K562 (cell line): ENCODE data around the gene TULP1. TPM values are rescaled to one million over a fixed set of nuclear protein-coding genes. Genes with fewer than 3 reads are reported as not detected.

Experiments used
- ATAC-seq: fragments of 200-7000 bp; cut with Tn5 transposase; 3 replicates; pipeline ENCODE4 v1.9.1; 2020; ENCODE audit warnings: moderate library complexity
- BruUV-seq: library from RNA; stranded (reverse); fragments of 400-500 nt; replicated peaks from 2 replicates; lab custom pipeline; 2021; lab: Mats Ljungman, UMichigan
- CTCF ChIA-PET: fragments of 300-600 bp; formaldehyde crosslinking; extraction: SDS; loops from one replicate; lab custom pipeline; 2021; ENCODE audit warnings: low intra/inter-chr PET ratio; lab: Yijun Ruan, JAX
- POLR2A ChIA-PET: fragments of 300-600, 350-650 bp; sonication (Branson Sonifier 250); formaldehyde crosslinking; extraction: SDS; loops from one replicate; lab custom pipeline; 2021; ENCODE audit warnings: antibody characterized with exemption, inconsistent platforms; lab: Yijun Ruan, JAX
- DNase-seq, 4 experiments: peaks; one replicate each; pipeline versions ENCODE4 v3.0.0 to v3.0.0-alpha.2; 2011 to 2018; ENCODE audit warnings: low spot score in 3 of 4, mixed read lengths in 3 of 4; ENCODE audit errors: extremely low read depth in 1 of 4
- FAIRE-seq: peaks from 2 replicates; lab custom pipeline; 2011; peaks lifted over from hg19 to GRCh38; lab: Jason Lieb, UNC
- H2AFZ ChIP-seq: 2 replicates; pipeline ENCODE4 v1.6.0; 2011; ENCODE audit warnings: low read depth, low read length, control low read depth, inconsistent platforms
- H3K27ac ChIP-seq: fragments of 200-600 bp; 3 replicates; pipeline ENCODE4 v1.8.0; 2011; ENCODE audit warnings: low read depth, mild to moderate bottlenecking, control low read depth, inconsistent platforms, low read length, moderate library complexity, mixed read lengths; ENCODE audit errors: extremely low read depth
- H3K27me3 ChIP-seq, 2 experiments: fragments of 300-600 bp in 1 of 2; 2 replicates in 1 of 2; 3 replicates in 1 of 2; pipeline versions ENCODE4 v1.6.0 to v1.8.0; 2011; ENCODE audit warnings: inconsistent platforms in 2 of 2, low read length in 2 of 2, mild to moderate bottlenecking in 1 of 2, mixed read lengths in 1 of 2, moderate library complexity in 1 of 2; ENCODE audit not compliant: control insufficient read depth in 2 of 2, insufficient read depth in 2 of 2
- H3K36me3 ChIP-seq: fragments of 300-600 bp; 3 replicates; pipeline ENCODE4 v1.8.0; 2011; ENCODE audit warnings: mild to moderate bottlenecking, low read length, inconsistent platforms; ENCODE audit not compliant: control insufficient read depth, insufficient read depth
- H3K4me1 ChIP-seq, 2 experiments: fragments of 200-600 bp in 1 of 2; replicated peaks in 1 of 2; 2 replicates in 1 of 2; 3 replicates in 1 of 2; pipeline versions ENCODE4 v1.5.1 to v1.8.0; 2011; ENCODE audit warnings: inconsistent platforms in 2 of 2, low read length in 2 of 2, mild to moderate bottlenecking in 1 of 2, mixed read lengths in 1 of 2, moderate library complexity in 1 of 2; ENCODE audit not compliant: control insufficient read depth in 2 of 2, insufficient read depth in 2 of 2
- H3K4me2 ChIP-seq: 2 replicates; pipeline ENCODE4 v1.6.1; 2011; ENCODE audit warnings: low read length, control low read depth, inconsistent platforms, mixed read lengths; ENCODE audit not compliant: insufficient read depth
- H3K4me3 ChIP-seq: fragments of 200-600 bp; sonication (generic), shearing (Covaris generic); 2 replicates; pipeline ENCODE4 v1.5.1; 2016; ENCODE audit warnings: control low read depth, inconsistent platforms
- H3K79me2 ChIP-seq: fragments of 200-600 bp; 3 replicates; pipeline ENCODE4 v1.8.0; 2011; ENCODE audit warnings: low read length, inconsistent platforms; ENCODE audit not compliant: control insufficient read depth, insufficient read depth
- H3K9ac ChIP-seq, 2 experiments: 2 replicates each; pipeline versions ENCODE4 v1.6.0 to v1.6.1; 2011; ENCODE audit warnings: low read depth in 2 of 2, low read length in 2 of 2, control low read depth in 1 of 2, inconsistent platforms in 1 of 2, mild to moderate bottlenecking in 1 of 2, mixed read lengths in 1 of 2; ENCODE audit not compliant: insufficient read depth in 1 of 2
- H3K9me1 ChIP-seq: one replicate; pipeline ENCODE4 v1.6.0; 2011; ENCODE audit warnings: inconsistent platforms, mild to moderate bottlenecking, low read length, moderate library complexity; ENCODE audit not compliant: control insufficient read depth, insufficient read depth
- H3K9me3 ChIP-seq: replicated peaks from 2 replicates; pipeline ENCODE4 v1.5.1; 2011; ENCODE audit warnings: low read depth, low read length, inconsistent platforms; ENCODE audit not compliant: control insufficient read depth, insufficient read depth
- H4K20me1 ChIP-seq: replicated peaks from 2 replicates; pipeline ENCODE4 v1.6.1; 2011; ENCODE audit warnings: low read length, inconsistent platforms, mixed read lengths; ENCODE audit not compliant: control insufficient read depth, insufficient read depth
- ADNP ChIP-seq: fragments of 200-800 bp; sonication (Bioruptor generic); IDR thresholded peaks from 2 replicates; pipeline ENCODE4 v1.6.1; 2016; ENCODE audit warnings: missing genetic modification characterization, missing compliant biosample characterization
- BCOR ChIP-seq: fragments of 450-650 bp; IDR thresholded peaks from 2 replicates; pipeline ENCODE4 v1.6.1; 2016
- BRD4 ChIP-seq: fragments of 200-600 bp; sonication (generic); IDR thresholded peaks from 2 replicates; pipeline ENCODE4 v1.6.1; 2017; ENCODE audit warnings: inconsistent platforms
- FOXA1 ChIP-seq: fragments of 450-650 bp; IDR thresholded peaks from 2 replicates; pipeline ENCODE4 v1.6.1; 2016; ENCODE audit warnings: mild to moderate bottlenecking, borderline replicate concordance
- HDAC2 ChIP-seq: fragments of 450-650 bp; IDR thresholded peaks from 2 replicates; pipeline ENCODE4 v1.6.1; 2016; ENCODE audit warnings: mild to moderate bottlenecking
- HMGXB4 ChIP-seq: sonication (generic); formaldehyde crosslinking; IDR thresholded peaks from 2 replicates; pipeline ENCODE4 v1.8.1; 2023; ENCODE audit warnings: mild to moderate bottlenecking, missing genetic modification reagents
- HNRNPL ChIP-seq: fragments of 200-400 bp; formaldehyde crosslinking; IDR thresholded peaks from 2 replicates; pipeline ENCODE4 v1.6.1; 2017; ENCODE audit warnings: low read depth, mild to moderate bottlenecking, low read length
- KDM1A ChIP-seq, 2 experiments: fragments of 450-650 bp; IDR thresholded peaks; 2 replicates each; pipeline ENCODE4 v1.6.1; 2016; ENCODE audit warnings: mild to moderate bottlenecking in 2 of 2
- MCM3 ChIP-seq: fragments of 450-650 bp; IDR thresholded peaks from 2 replicates; pipeline ENCODE4 v1.6.1; 2016
- MCM7 ChIP-seq, 2 experiments: fragments of 450-650 bp; IDR thresholded peaks; 2 replicates each; pipeline ENCODE4 v1.6.1; 2016 to 2018
- PRMT5 ChIP-seq: sonication (generic); formaldehyde crosslinking; IDR thresholded peaks from 2 replicates; pipeline ENCODE4 v1.5.0; 2020; ENCODE audit warnings: missing genetic modification reagents
- RCOR1 ChIP-seq, 2 experiments: IDR thresholded peaks; 2 replicates each; pipeline ENCODE4 v1.6.1; 2012; ENCODE audit warnings: low read depth in 2 of 2, low read length in 2 of 2, borderline replicate concordance in 1 of 2, improper control_type of control experiment in 1 of 2
- SMARCA5 ChIP-seq: fragments of 450-650 bp; IDR thresholded peaks from 2 replicates; pipeline ENCODE4 v1.6.1; 2016
- SMARCE1 ChIP-seq: fragments of 450-650 bp; IDR thresholded peaks from 2 replicates; pipeline ENCODE4 v1.7.1; 2016; ENCODE audit warnings: mild to moderate bottlenecking
- SUPT5H ChIP-seq: fragments of 450-650 bp; IDR thresholded peaks from 2 replicates; pipeline ENCODE4 v1.6.1; 2016
- TCF7 ChIP-seq: sonication (generic); IDR thresholded peaks from 2 replicates; pipeline ENCODE4 v1.6.1; 2016; ENCODE audit warnings: antibody characterized with exemption, borderline replicate concordance
- ZBTB1 ChIP-seq: sonication (generic); formaldehyde crosslinking; IDR thresholded peaks from 2 replicates; pipeline ENCODE4 v1.8.1; 2023; ENCODE audit warnings: missing genetic modification reagents, low read depth, mild to moderate bottlenecking, borderline replicate concordance
- ZBTB7A ChIP-seq: IDR thresholded peaks from 2 replicates; pipeline ENCODE4 v1.6.1; 2011; ENCODE audit warnings: low read depth, mild to moderate bottlenecking, low read length, moderate library complexity, borderline replicate concordance; ENCODE audit not compliant: control insufficient read depth
- ZC3H4 ChIP-seq: sonication (generic); formaldehyde crosslinking; IDR thresholded peaks from 2 replicates; pipeline ENCODE4 v1.9.0; 2021; ENCODE audit warnings: missing genetic modification reagents, borderline replicate concordance
- ZKSCAN1 ChIP-seq: fragments of 150-350 bp; IDR thresholded peaks from 2 replicates; pipeline ENCODE4 v1.6.1; 2016; ENCODE audit warnings: low read depth, low read length
- ZNF121 ChIP-seq: sonication (generic); formaldehyde crosslinking; conservative IDR thresholded peaks from 2 replicates; pipeline ENCODE4 v1.8.0; 2022; ENCODE audit warnings: missing genetic modification reagents
- ZNF253 ChIP-seq: fragments of 250-450 bp; sonication (Bioruptor Pico); conservative IDR thresholded peaks from 2 replicates; pipeline ENCODE4 v1.6.1; 2021; ENCODE audit warnings: mild to moderate bottlenecking
- ZNF584 ChIP-seq: fragments of 200-800 bp; sonication (Bioruptor generic); IDR thresholded peaks from 2 replicates; pipeline ENCODE4 v1.6.1; 2016; ENCODE audit warnings: low read depth, mild to moderate bottlenecking, missing genetic modification characterization, missing compliant biosample characterization
- WGBS: fragments of 100-300 bp; shearing (Covaris generic); methylation state at CpG from one replicate; pipeline ENCODE4 v1.1.6; 2016; ENCODE audit warnings: low coverage, mixed read lengths; ENCODE audit not compliant: insufficient coverage; ENCODE audit errors: missing lambda C conversion rate; 5-methylcytosine and 5-hydroxymethylcytosine counted together
- in situ Hi-C: fragments of 300-500 bp; cut with MboI; formaldehyde crosslinking; loops from 4 replicates; pipeline ENCODE4 v1.15.0; 2018; ENCODE audit warnings: inconsistent platforms, mixed read lengths
- intact Hi-C: fragments of 100-400 bp; cut with micrococcal nuclease; formaldehyde crosslinking; loops from 2 replicates; pipeline ENCODE4 v1.14.2; 2022
- polyA plus RNA-seq, 8 experiments: library from polyadenylated mRNA; depleted of rRNA in 4 of 8; stranded (reverse) in 5 of 8; unstranded in 3 of 8; fragments of >200 nt; fragmentation: Nextera tagmentation in 2 of 8; fragmentation: Illumina TruSeq in 1 of 8; extraction: Ambion mirVana in 2 of 8; extraction: Trizol in 1 of 8; gene quantifications; 2 replicates each; pipeline versions ENCODE4 v1.2.1 to v1.2.3, GENCODE V29; 2011 to 2014; ENCODE audit warnings: inconsistent platforms in 1 of 8, missing spikeins in 1 of 8
- total RNA-seq, 7 experiments: library from RNA; depleted of rRNA in 6 of 7; stranded (reverse); fragments of >200 nt in 6 of 7; fragmentation: Illumina TruSeq in 2 of 7; extraction: Trizol in 2 of 7; gene quantifications; 2 replicates each; pipeline versions ENCODE4 v1.2.1 to v1.2.3, GENCODE V29; 2011 to 2021; ENCODE audit warnings: low replicate concordance in 1 of 7

TULP1 gene
- total and polyA plus RNA-seq, 9 of the 15 experiments (the other 6 are each of a cell fraction or from before 2014, with no cell fraction given): 0.06 to 0.17 (median 0.09) TPM; not detected in 6

GRCh38 chr6:35518566-35519312 is 6.0 kb upstream of the TULP1 start:
- POLR2A ChIA-PET: interaction anchor here (2.2 kb wide), 1 partner anchor 218 kb away, joined by 6 read pairs; the partner anchor contains the start of gene ARMC12
- intact Hi-C loops (no loop called here), in situ Hi-C loops (no loop called here)
- CTCF ChIA-PET: interaction anchor here (0.7 kb wide), 1 partner anchor 220 kb away, joined by 4 read pairs; no protein-coding TSS in a partner anchor
- Histone ChIP-seq H3K9me1 (no peaks in the 10 kb centered on the region), H3K79me2 (no peaks in the 10 kb centered on the region), H3K4me3 (no peak overlapping the region), H3K4me1 (peaks cover 0 to 3% of the 10 kb centered on the region in 2 experiments; a peak in 2 of 5 replicates), H3K27ac (no peak overlapping the region), H3K36me3 (no peaks in the 10 kb centered on the region), H3K9ac (no peak overlapping the region), H4K20me1 (no peaks in the 10 kb centered on the region), H3K4me2 (no peak overlapping the region), H3K9me3 (no peaks in the 10 kb centered on the region), H2AFZ (no peak overlapping the region), H3K27me3 (peaks cover 16 to 30% of the 10 kb centered on the region in 2 experiments)
- BruUV-seq: no TSS peak
- ATAC-seq (no peak), DNase-seq (no peak), FAIRE-seq (peak; percentile 55)
- WGBS: 23% methylated on average over 6 of the region's 6 CpGs
- no peak for TF ChIP-seq MCM3
- TF ChIP-seq ZBTB1 (CRISPR knock-in tag): no peak
- TF ChIP-seq BRD4: no peak
- TF ChIP-seq HMGXB4 (CRISPR knock-in tag): no peak
- peak in 1 of 2 experiments; percentile 56; a peak in 1 of 4 replicates for TF ChIP-seq RCOR1 (IDR thresholded peaks at IDR 0.05; ENCODE audit: borderline replicate concordance in 1 of 2, low read depth in 2 of 2, low read length in 2 of 2)
- no peak for TF ChIP-seq FOXA1
- TF ChIP-seq ZNF253 (CRISPR knock-in tag): no peak
- TF ChIP-seq KDM1A (IDR thresholded peaks at IDR 0.05): peak; percentile 57 to 84; a peak in 3 of 4 replicates
- no peak for TF ChIP-seq TCF7
- TF ChIP-seq SMARCA5: peak; percentile 70; the same call in 1 of the 2 replicates
- no peak for TF ChIP-seq MCM7 (IDR thresholded peaks at IDR 0.05)
- TF ChIP-seq ZNF584 (CRISPR knock-in tag): no peak
- peak; percentile 64 for TF ChIP-seq ADNP (tag)
- peak; percentile 94 for TF ChIP-seq BCOR
- no peak for TF ChIP-seq SUPT5H
- TF ChIP-seq ZKSCAN1: peak; percentile 89
- TF ChIP-seq PRMT5 (CRISPR knock-in tag): no peak
- TF ChIP-seq HDAC2: peak; percentile 63; the same call in 1 of the 2 replicates
- no peak for TF ChIP-seq ZBTB7A
- no peak for TF ChIP-seq SMARCE1
- peak; percentile 76 for TF ChIP-seq ZNF121 (CRISPR knock-in tag)
- TF ChIP-seq ZC3H4 (CRISPR knock-in tag): no peak
- TF ChIP-seq HNRNPL: no peak
